Mesendoderm (in vitro differentiated cells): ENCODE measurements around the gene SCNN1B.

Experiments
- DNase-seq: peaks from one replicate; pipeline ENCODE4 v3.0.0; 2013
- H2AK5ac ChIP-seq: 2 replicates; pipeline ENCODE4 v1.6.1; 2013; ENCODE audit warnings: low read length, inconsistent platforms
- H2BK120ac ChIP-seq: 2 replicates; pipeline ENCODE4 v1.6.1; 2013; ENCODE audit warnings: low read depth, mild to moderate bottlenecking, low read length, moderate library complexity, mixed read lengths
- H2BK15ac ChIP-seq: replicated peaks from 2 replicates; pipeline ENCODE4 v1.6.1; 2013; ENCODE audit warnings: low read depth, mild to moderate bottlenecking, moderate library complexity
- H2BK5ac ChIP-seq: 2 replicates; pipeline ENCODE4 v1.6.1; 2013; ENCODE audit warnings: low read length, inconsistent platforms
- H3K18ac ChIP-seq: 2 replicates; pipeline ENCODE4 v1.6.1; 2013; ENCODE audit warnings: mild to moderate bottlenecking, low read length, mixed read lengths
- H3K23ac ChIP-seq: one replicate; pipeline ENCODE4 v1.6.1; 2013; ENCODE audit warnings: low read length
- H3K27ac ChIP-seq: 2 replicates; pipeline ENCODE4 v1.5.1; 2013; ENCODE audit warnings: low read depth, mild to moderate bottlenecking, inconsistent platforms, low read length, moderate library complexity
- H3K27me3 ChIP-seq: 2 replicates; pipeline ENCODE4 v1.6.1; 2013; ENCODE audit warnings: low read length, control low read depth, mild to moderate bottlenecking, inconsistent platforms; ENCODE audit not compliant: insufficient read depth, poor library complexity
- H3K36me3 ChIP-seq: 2 replicates; pipeline ENCODE4 v1.6.1; 2013; ENCODE audit warnings: low read length, inconsistent platforms; ENCODE audit not compliant: control insufficient read depth, insufficient read depth
- H3K4ac ChIP-seq: one replicate; pipeline ENCODE4 v1.6.1; 2013; ENCODE audit warnings: low read depth, mild to moderate bottlenecking, low read length, moderate library complexity
- H3K4me1 ChIP-seq: 2 replicates; pipeline ENCODE4 v1.6.1; 2013; ENCODE audit warnings: low read depth, low read length, inconsistent platforms; ENCODE audit not compliant: control insufficient read depth
- H3K4me2 ChIP-seq: 2 replicates; pipeline ENCODE4 v1.6.1; 2013; ENCODE audit warnings: low read length
- H3K4me3 ChIP-seq: 2 replicates; pipeline ENCODE4 v1.5.1; 2013; ENCODE audit warnings: mild to moderate bottlenecking, low read length
- H3K56ac ChIP-seq: one replicate; pipeline ENCODE4 v1.6.1; 2013; ENCODE audit warnings: low read length
- H3K79me1 ChIP-seq: 2 replicates; pipeline ENCODE4 v1.6.1; 2013; ENCODE audit warnings: low read length, inconsistent platforms
- H3K79me2 ChIP-seq: 2 replicates; pipeline ENCODE4 v1.6.1; 2013; ENCODE audit warnings: mild to moderate bottlenecking, low read length; ENCODE audit not compliant: control insufficient read depth, insufficient read depth
- H3K9ac ChIP-seq: 2 replicates; pipeline ENCODE4 v1.6.1; 2013; ENCODE audit warnings: low read length, inconsistent platforms
- H4K5ac ChIP-seq: one replicate; pipeline ENCODE4 v1.6.1; 2013; ENCODE audit warnings: low read length
- H4K8ac ChIP-seq: one replicate; pipeline ENCODE4 v1.6.1; 2013; ENCODE audit warnings: low read depth, mild to moderate bottlenecking, control low read depth, low read length, moderate library complexity
- WGBS: extraction: QIAGEN DNeasy Blood & Tissue Kit; methylation state at CpG from one replicate; pipeline ENCODE4 v1.1.7; 2013; ENCODE audit warnings: low lambda C conversion rate, missing lambda C conversion rate; ENCODE audit not compliant: insufficient coverage; ENCODE audit errors: extremely low coverage; 5-methylcytosine and 5-hydroxymethylcytosine counted together

SCNN1B gene

DNA sequence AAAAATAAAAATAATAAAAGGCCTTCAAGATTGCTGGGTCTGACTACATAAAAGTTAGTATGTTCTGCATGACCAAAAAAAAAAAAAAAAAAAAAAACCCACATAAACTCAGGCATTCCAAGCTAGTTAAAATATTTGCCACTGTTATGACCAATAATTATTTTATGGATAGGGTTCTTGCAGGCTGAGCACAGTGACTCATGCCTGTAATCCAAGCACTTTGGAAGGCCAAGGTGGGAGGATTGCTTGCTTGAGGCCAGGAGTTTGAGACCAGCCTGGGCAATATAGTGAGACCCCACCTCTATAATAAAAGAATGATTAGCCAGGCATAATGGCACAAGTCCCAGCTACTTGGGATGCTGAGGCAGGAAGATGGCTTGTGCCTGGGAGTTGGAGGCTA is 8.1 kb downstream of the SCNN1B start:
- Histone ChIP-seq H2BK15ac (no peak overlapping the region), H3K4me2 (no peak overlapping the region), H3K9ac (no peak overlapping the region), H4K8ac (no peak overlapping the region), H3K27me3 (no peaks in the 10 kb centered on the region), H3K4me3 (no peak overlapping the region), H2AK5ac (no peak overlapping the region), H3K79me2 (no peaks in the 10 kb centered on the region), H2BK5ac (no peak overlapping the region), H3K4me1 (no peaks in the 10 kb centered on the region), H3K27ac (no peak overlapping the region), H2BK120ac (no peak overlapping the region), H3K23ac (no peak overlapping the region), H3K79me1 (no peaks in the 10 kb centered on the region), H3K56ac (no peak overlapping the region), H3K36me3 (no peaks in the 10 kb centered on the region), H3K18ac (no peak overlapping the region), H3K4ac (no peak overlapping the region), H4K5ac (no peak overlapping the region)
- DNase-seq: no peak

DNA sequence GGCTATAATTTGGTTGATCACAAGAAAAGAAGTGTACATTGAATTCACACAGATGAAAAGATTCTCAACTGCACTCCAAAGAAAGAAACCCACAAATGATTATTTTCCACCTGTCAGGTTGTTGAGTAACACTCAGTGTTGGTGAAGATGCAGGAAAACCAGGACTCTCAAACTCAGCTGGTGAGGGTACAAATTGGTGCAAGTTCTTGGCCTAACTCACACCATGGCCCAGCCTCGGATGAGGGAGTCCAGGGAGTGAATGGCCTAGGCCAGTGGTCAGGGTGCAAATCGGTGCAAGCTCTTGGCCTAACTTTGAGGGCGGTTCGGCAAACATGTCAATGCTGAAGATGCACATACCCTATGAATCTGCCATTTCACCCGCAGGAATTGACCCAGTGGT is 8.6 kb downstream of the SCNN1B start:
- no peak for DNase-seq
- Histone ChIP-seq H2AK5ac (no peak overlapping the region), H2BK15ac (no peak overlapping the region), H2BK120ac (no peak overlapping the region), H3K4me3 (no peak overlapping the region), H3K27ac (no peak overlapping the region), H3K56ac (no peak overlapping the region), H3K4ac (no peak overlapping the region), H2BK5ac (no peak overlapping the region), H3K18ac (no peak overlapping the region), H3K23ac (no peak overlapping the region), H4K8ac (no peak overlapping the region), H4K5ac (no peak overlapping the region), H3K27me3 (no peaks in the 10 kb centered on the region), H3K4me1 (no peaks in the 10 kb centered on the region), H3K36me3 (no peaks in the 10 kb centered on the region), H3K4me2 (no peak overlapping the region), H3K79me2 (no peaks in the 10 kb centered on the region), H3K9ac (no peak overlapping the region), H3K79me1 (no peaks in the 10 kb centered on the region)
- no CpG with 5 or more reads among the region's 5 CpGs for WGBS

GRCh38 chr16:23316232-23316631 is 14.1 kb downstream of the SCNN1B start:
- Histone ChIP-seq H3K4me2 (no peak overlapping the region), H2BK5ac (no peak overlapping the region), H3K56ac (no peak overlapping the region), H3K4me3 (no peak overlapping the region), H2AK5ac (no peak overlapping the region), H3K36me3 (no peaks in the 10 kb centered on the region), H3K79me2 (no peaks in the 10 kb centered on the region), H3K27ac (no peak overlapping the region), H2BK15ac (no peak overlapping the region), H4K5ac (no peak overlapping the region), H3K4ac (no peak overlapping the region), H3K79me1 (no peaks in the 10 kb centered on the region), H3K4me1 (no peaks in the 10 kb centered on the region), H2BK120ac (no peak overlapping the region), H4K8ac (no peak overlapping the region), H3K27me3 (no peaks in the 10 kb centered on the region), H3K23ac (no peak overlapping the region), H3K9ac (no peak overlapping the region), H3K18ac (no peak overlapping the region)
- no CpG with 5 or more reads among the region's 2 CpGs for WGBS
- no peak for DNase-seq

GRCh38 chr16:23316634-23317265 is 14.6 kb downstream of the SCNN1B start:
- Histone ChIP-seq H3K4me3 (no peak overlapping the region), H3K9ac (no peak overlapping the region), H3K18ac (no peak overlapping the region), H3K4me1 (no peaks in the 10 kb centered on the region), H3K79me2 (no peaks in the 10 kb centered on the region), H2AK5ac (no peak overlapping the region), H3K23ac (no peak overlapping the region), H2BK120ac (no peak overlapping the region), H2BK15ac (no peak overlapping the region), H3K36me3 (no peaks in the 10 kb centered on the region), H3K56ac (no peak overlapping the region), H4K8ac (no peak overlapping the region), H3K4me2 (no peak overlapping the region), H4K5ac (no peak overlapping the region), H3K4ac (no peak overlapping the region), H3K79me1 (no peaks in the 10 kb centered on the region), H3K27ac (no peak overlapping the region), H2BK5ac (no peak overlapping the region), H3K27me3 (no peaks in the 10 kb centered on the region)
- no CpG with 5 or more reads among the region's 2 CpGs for WGBS
- no peak for DNase-seq

GRCh38 chr16:23317266-23317661 is 15.2 kb downstream of the SCNN1B start:
- no peak overlapping the region for H2BK5ac ChIP-seq
- no peak overlapping the region for H2AK5ac ChIP-seq
- no peak overlapping the region for H4K5ac ChIP-seq
- DNase-seq: no peak
- H3K4me2 ChIP-seq: no peak overlapping the region
- no peaks in the 10 kb centered on the region for H3K79me2 ChIP-seq
- H3K27ac ChIP-seq: no peak overlapping the region
- no peak overlapping the region for H3K18ac ChIP-seq
- H3K79me1 ChIP-seq: no peaks in the 10 kb centered on the region
- no peak overlapping the region for H4K8ac ChIP-seq
- H3K4me1 ChIP-seq: no peaks in the 10 kb centered on the region
- H2BK15ac ChIP-seq: no peak overlapping the region
- H2BK120ac ChIP-seq: no peak overlapping the region
- H3K27me3 ChIP-seq: no peaks in the 10 kb centered on the region
- no peak overlapping the region for H3K23ac ChIP-seq
- H3K4ac ChIP-seq: no peak overlapping the region
- H3K9ac ChIP-seq: no peak overlapping the region
- H3K4me3 ChIP-seq: no peak overlapping the region
- H3K56ac ChIP-seq: no peak overlapping the region
- WGBS: no CpG with 5 or more reads among the region's 8 CpGs
- no peaks in the 10 kb centered on the region for H3K36me3 ChIP-seq

GRCh38 chr16:23317751-23318150 is 15.6 kb downstream of the SCNN1B start:
- Histone ChIP-seq H2BK120ac (no peak overlapping the region), H3K4me3 (no peak overlapping the region), H2BK5ac (no peak overlapping the region), H3K79me1 (no peaks in the 10 kb centered on the region), H3K4me1 (no peaks in the 10 kb centered on the region), H3K9ac (no peak overlapping the region), H3K27ac (no peak overlapping the region), H3K36me3 (no peaks in the 10 kb centered on the region), H3K18ac (no peak overlapping the region), H3K56ac (no peak overlapping the region), H3K79me2 (no peaks in the 10 kb centered on the region), H2AK5ac (no peak overlapping the region), H3K4me2 (no peak overlapping the region), H4K8ac (no peak overlapping the region), H3K4ac (no peak overlapping the region), H4K5ac (no peak overlapping the region), H2BK15ac (no peak overlapping the region), H3K23ac (no peak overlapping the region), H3K27me3 (no peaks in the 10 kb centered on the region)
- no CpG with 5 or more reads among the region's 2 CpGs for WGBS
- no peak for DNase-seq
